Measurements from ENCODE around the gene PRAC1.

- TF ChIP-seq CTCF (IDR thresholded peaks at IDR 0.05; ENCODE audit: insufficient read depth, low read length, poor library complexity, severe bottlenecking): no peak
- no peak for TF ChIP-seq EZH2phosphoT487 (conservative IDR thresholded peaks at IDR 0.05; ENCODE audit: low read length)
Measured at GRCh38 chr17:48734333-48735061, 12.2 kb upstream of the PRAC1 start.
